GM12892 (cell line): ENCODE data around the gene VWF.

Experiments used
- POLR2A ChIP-seq: IDR thresholded peaks from 2 replicates; pipeline ENCODE4 v1.6.1; 2011; ENCODE audit warnings: low read depth, low read length, control low read depth
- POLR2AphosphoS5 ChIP-seq: IDR thresholded peaks from 2 replicates; pipeline ENCODE4 v1.6.1; 2011; ENCODE audit warnings: low read depth, low read length, control low read depth

DNA sequence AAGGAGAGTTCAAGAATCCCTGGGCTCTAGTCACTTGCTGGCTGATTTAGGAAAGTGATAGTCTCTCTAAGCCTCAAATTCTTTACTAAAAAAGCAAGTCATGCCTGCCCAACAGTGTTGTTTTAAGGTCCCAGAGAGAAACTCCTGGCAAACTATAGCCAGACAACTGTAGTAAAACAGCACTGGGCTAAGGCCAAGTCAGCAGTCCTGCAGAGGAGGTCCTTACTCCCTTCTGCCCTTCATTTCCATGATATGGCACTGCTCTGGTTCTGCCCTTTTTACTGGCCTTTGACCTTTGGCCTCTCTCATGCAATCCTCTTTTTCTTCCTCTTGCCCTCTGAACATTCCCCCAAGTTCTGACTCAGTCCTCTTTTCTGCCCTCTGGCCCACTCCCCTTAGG lies 74.9 kb downstream of the VWF start:
- TF ChIP-seq POLR2AphosphoS5 (no peak), POLR2A (no peak)
